CD4-positive, alpha-beta T cell (primary cell): ENCODE results near the gene CSF1. TPM values are rescaled to one million over a fixed set of nuclear protein-coding genes. Genes with fewer than 3 reads are reported as not detected.
"Not testable (repeated sequence)": the region's sequence is repeated elsewhere in the genome, so short reads cannot be mapped to it uniquely, and the experiment has no call there.

Experiments
- ATAC-seq: fragments of 200-7000 bp; cut with Tn5 transposase; one replicate; pipeline ENCODE4 v1.10.0; 2022; ENCODE audit warnings: mild to moderate bottlenecking; ENCODE audit not compliant: poor library complexity
- CTCF ChIA-PET: fragments of 350-600 bp; sonication (Branson Sonifier 250); formaldehyde crosslinking; loops from one replicate; lab custom pipeline; 2021; ENCODE audit warnings: antibody characterized with exemption, inconsistent platforms; lab: Charles Lee
- POLR2A ChIA-PET: fragments of 350-600 bp; sonication (Branson Sonifier 250); formaldehyde crosslinking; loops from one replicate; lab custom pipeline; 2021; ENCODE audit warnings: antibody characterized with exemption, inconsistent platforms; lab: Charles Lee
- DNase-seq, 14 experiments: peaks; one replicate each; pipeline ENCODE4 v3.0.0-alpha.2; 2013 to 2020; ENCODE audit warnings: mixed read lengths in 2 of 14
- H3K27ac ChIP-seq, 2 donors: one replicate each; pipeline versions ENCODE4 v1.5.1 to v1.7.0; 2013; ENCODE audit warnings: low read length in 2 of 2, low read depth in 1 of 2, mild to moderate bottlenecking in 1 of 2
- H3K27me3 ChIP-seq, 2 experiments: 1 replicate in 1 of 2; 2 replicates in 1 of 2; pipeline versions ENCODE4 v1.6.1 to v1.7.0; 2013; ENCODE audit warnings: low read length in 2 of 2, control low read depth in 1 of 2, mild to moderate bottlenecking in 1 of 2, moderate library complexity in 1 of 2; ENCODE audit not compliant: insufficient read depth in 2 of 2, control insufficient read depth in 1 of 2
- H3K36me3 ChIP-seq: one replicate; pipeline ENCODE4 v1.6.1; 2013; ENCODE audit warnings: low read length, control low read depth; ENCODE audit not compliant: insufficient read depth
- H3K4me1 ChIP-seq: one replicate; pipeline ENCODE4 v1.6.1; 2013; ENCODE audit warnings: low read length, control low read depth; ENCODE audit not compliant: insufficient read depth
- H3K4me3 ChIP-seq: one replicate; pipeline ENCODE4 v1.5.1; 2013; ENCODE audit warnings: mild to moderate bottlenecking, low read length, moderate library complexity
- H3K9me3 ChIP-seq, 2 experiments: 1 replicate in 1 of 2; 2 replicates in 1 of 2; pipeline versions ENCODE4 v1.6.1 to v1.7.0; 2013; ENCODE audit warnings: low read length in 2 of 2, mild to moderate bottlenecking in 2 of 2, control low read depth in 1 of 2, moderate library complexity in 1 of 2; ENCODE audit not compliant: control insufficient read depth in 1 of 2, insufficient read depth in 1 of 2
- H3K27ac Mint-ChIP-seq: one replicate; pipeline ENCODE4 v1.8.0; 2020; ENCODE audit warnings: mixed read lengths
- H3K27me3 Mint-ChIP-seq: one replicate; pipeline ENCODE4 v1.8.0; 2021; ENCODE audit warnings: mixed read lengths
- H3K36me3 Mint-ChIP-seq: one replicate; pipeline ENCODE4 v1.8.0; 2021; ENCODE audit warnings: low read depth, mixed read lengths
- H3K4me1 Mint-ChIP-seq: one replicate; pipeline ENCODE4 v1.8.0; 2021; ENCODE audit warnings: low read depth, mixed read lengths
- H3K4me3 Mint-ChIP-seq: one replicate; pipeline ENCODE4 v1.8.0; 2020; ENCODE audit warnings: mild to moderate bottlenecking, mixed read lengths
- H3K9me3 Mint-ChIP-seq: one replicate; pipeline ENCODE4 v1.8.0; 2020; ENCODE audit warnings: mixed read lengths
- intact Hi-C, 2 experiments: fragments of 100-400 bp; cut with DNase I in 1 of 2; cut with micrococcal nuclease in 1 of 2; formaldehyde crosslinking; loops; one replicate each; pipeline versions ENCODE4 v1.15.1 to v1.9.0; 2023 to 2025; cut with DNase I, micrococcal nuclease
- total RNA-seq, 174 experiments: library from RNA in 2 of 174; stranded (reverse) in 2 of 174; gene quantifications; one replicate each; pipeline ENCODE4 v1.2.3 and lab custom pipeline; 2021 to 2026
- TF ChIP-seq, protein P1 (sequence below): fragments of 200-600 bp; IDR thresholded peaks from one replicate; pipeline ENCODE4 v1.8.0; 2022; ENCODE audit warnings: antibody characterized with exemption, mild to moderate bottlenecking

CSF1 gene
- total RNA-seq, 2 experiments from 2014 or later, result 6.5 to 6.7 TPM

- Mint-ChIP-seq H3K36me3 (no peaks in the 10 kb centered on the region), H3K4me1 (peaks cover 9% of the 10 kb centered on the region), H3K9me3 (no peaks in the 10 kb centered on the region), H3K27me3 (no peaks in the 10 kb centered on the region), H3K4me3 (no peak overlapping the region), H3K27ac (no peak overlapping the region)
- Histone ChIP-seq H3K27ac (no peak overlapping the region), H3K4me3 (no peak overlapping the region), H3K4me1 (peaks cover 12% of the 10 kb centered on the region), H3K27me3 (no peaks in the 10 kb centered on the region), H3K36me3 (no peaks in the 10 kb centered on the region), H3K9me3 (peaks cover 0 to 5% of the 10 kb centered on the region in 2 experiments)
- intact Hi-C loops, result no loop called here
- no peak for DNase-seq
- ChIA-PET POLR2A (no interaction called here), CTCF (no interaction called here)
- TF ChIP-seq, protein P1, sequence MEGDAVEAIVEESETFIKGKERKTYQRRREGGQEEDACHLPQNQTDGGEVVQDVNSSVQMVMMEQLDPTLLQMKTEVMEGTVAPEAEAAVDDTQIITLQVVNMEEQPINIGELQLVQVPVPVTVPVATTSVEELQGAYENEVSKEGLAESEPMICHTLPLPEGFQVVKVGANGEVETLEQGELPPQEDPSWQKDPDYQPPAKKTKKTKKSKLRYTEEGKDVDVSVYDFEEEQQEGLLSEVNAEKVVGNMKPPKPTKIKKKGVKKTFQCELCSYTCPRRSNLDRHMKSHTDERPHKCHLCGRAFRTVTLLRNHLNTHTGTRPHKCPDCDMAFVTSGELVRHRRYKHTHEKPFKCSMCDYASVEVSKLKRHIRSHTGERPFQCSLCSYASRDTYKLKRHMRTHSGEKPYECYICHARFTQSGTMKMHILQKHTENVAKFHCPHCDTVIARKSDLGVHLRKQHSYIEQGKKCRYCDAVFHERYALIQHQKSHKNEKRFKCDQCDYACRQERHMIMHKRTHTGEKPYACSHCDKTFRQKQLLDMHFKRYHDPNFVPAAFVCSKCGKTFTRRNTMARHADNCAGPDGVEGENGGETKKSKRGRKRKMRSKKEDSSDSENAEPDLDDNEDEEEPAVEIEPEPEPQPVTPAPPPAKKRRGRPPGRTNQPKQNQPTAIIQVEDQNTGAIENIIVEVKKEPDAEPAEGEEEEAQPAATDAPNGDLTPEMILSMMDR, result no peak
- no peak for ATAC-seq
These were observed 32.0 kb upstream of the CSF1 start for GRCh38 chr1:109878531-109879104.

DNA sequence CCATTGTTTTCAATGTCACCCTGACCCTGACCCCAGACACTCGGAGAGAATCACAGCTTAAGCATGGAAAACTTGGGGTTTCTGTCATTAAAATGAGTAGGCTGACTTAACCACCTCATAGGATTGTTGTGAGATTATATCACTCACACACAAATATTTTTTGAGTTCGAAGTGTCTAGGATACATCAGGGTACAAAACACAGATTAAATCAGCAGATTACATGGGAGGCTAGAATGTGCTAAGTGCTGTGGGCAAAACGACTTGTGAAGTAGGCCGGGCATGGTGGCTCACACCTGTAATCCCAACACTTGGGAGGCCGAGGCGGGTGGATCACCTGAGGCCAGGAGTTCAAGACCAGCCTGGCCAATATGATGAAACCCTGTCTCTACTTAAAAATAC lies 31.3 kb upstream of the CSF1 start:
- H3K36me3 Mint-ChIP-seq, H3K4me1 ChIP-seq, H3K9me3 Mint-ChIP-seq, H3K27me3 Mint-ChIP-seq, intact Hi-C loops, H3K4me3 Mint-ChIP-seq, H3K4me3 ChIP-seq, H3K9me3 ChIP-seq, DNase-seq, H3K27me3 ChIP-seq, H3K36me3 ChIP-seq, H3K4me1 Mint-ChIP-seq, ATAC-seq, POLR2A ChIA-PET, H3K27ac Mint-ChIP-seq, H3K27ac ChIP-seq: not testable (repeated sequence)
- CTCF ChIA-PET, result interaction anchor here (1.0 kb wide), 1 partner anchor 8 kb away, joined by 3 read pairs; no protein-coding TSS in a partner anchor

DNA sequence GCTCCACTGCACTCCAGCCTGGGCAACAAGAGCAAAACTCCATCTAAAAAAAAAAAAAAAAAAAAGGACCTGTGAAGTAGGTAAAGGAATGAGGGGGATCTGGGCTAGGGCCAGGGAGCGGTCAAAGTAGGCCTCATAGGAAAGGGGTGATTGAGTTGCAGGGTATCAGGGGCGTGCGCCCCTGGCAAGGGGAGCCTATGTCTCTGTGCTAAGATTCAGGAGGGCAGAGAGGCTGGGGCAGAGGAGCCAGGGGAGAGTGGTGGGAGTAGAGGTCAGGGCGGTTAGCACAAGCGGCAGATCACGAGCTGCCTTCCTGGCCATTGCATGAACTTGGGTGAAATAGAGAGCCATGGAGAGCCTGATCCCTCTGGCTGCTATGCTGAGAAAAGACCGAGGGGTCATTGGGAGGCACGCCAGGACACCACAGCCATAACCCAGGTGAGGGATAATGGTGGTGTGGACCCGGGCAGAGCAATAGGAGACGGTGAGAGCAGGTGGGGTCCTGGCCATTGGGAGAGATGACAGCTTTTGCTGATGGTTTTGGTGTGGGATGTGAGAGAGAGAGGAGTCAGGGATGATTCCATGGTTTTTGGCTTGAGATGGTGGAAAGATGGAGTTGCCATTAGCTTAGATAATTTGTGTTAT lies 30.6 kb upstream of the CSF1 start:
- H3K4me3 ChIP-seq, result no peak overlapping the region
- H3K9me3 Mint-ChIP-seq, result no peaks in the 10 kb centered on the region
- no peak overlapping the region for H3K4me3 Mint-ChIP-seq
- H3K36me3 Mint-ChIP-seq, result no peaks in the 10 kb centered on the region
- no peaks in the 10 kb centered on the region for H3K27me3 Mint-ChIP-seq
- H3K4me1 ChIP-seq, result peaks cover 6% of the 10 kb centered on the region
- DNase-seq (no peak), ATAC-seq (no peak)
- intact Hi-C loops, result no loop called here
- ChIA-PET CTCF (interaction anchor here (1.0 kb wide), 1 partner anchor 9 kb away, joined by 3 read pairs; no protein-coding TSS in a partner anchor), POLR2A (no interaction called here)
- H3K27ac ChIP-seq, result no peak overlapping the region
- H3K36me3 ChIP-seq, result no peaks in the 10 kb centered on the region
- H3K9me3 ChIP-seq, result peaks cover 0 to 5% of the 10 kb centered on the region in 2 experiments
- no peaks in the 10 kb centered on the region for H3K27me3 ChIP-seq
- TF ChIP-seq, protein P1, result no peak
- H3K27ac Mint-ChIP-seq, result no peak overlapping the region
- H3K4me1 Mint-ChIP-seq, result no peaks in the 10 kb centered on the region
